Sigmoid colon (tissue), 7 donors: ENCODE results near the gene BMPER. TPM values are rescaled to one million over a fixed set of nuclear protein-coding genes. Genes with fewer than 3 reads are reported as not detected.
A peak's percentile ranks its signal among the peaks of the same experiment; 100 is the strongest.

Experiments
- DNase-seq: peaks from one replicate; pipeline ENCODE4 v3.0.0-alpha.2; 2019
- H3K27ac ChIP-seq, 4 donors: fragments of 200-600 bp; sonication (generic); one replicate each; pipeline ENCODE4 v1.5.1; 2016 to 2019; ENCODE audit warnings: mild to moderate bottlenecking in 1 of 4
- H3K27me3 ChIP-seq, 3 donors: fragments of 200-600 bp; sonication (generic); one replicate each; pipeline ENCODE4 v1.5.1; 2019; ENCODE audit warnings: mild to moderate bottlenecking in 1 of 3
- H3K36me3 ChIP-seq, 4 donors: fragments of 200-600 bp; sonication (generic); one replicate each; pipeline ENCODE4 v1.5.1; 2016 to 2019
- H3K4me1 ChIP-seq, 4 donors: fragments of 200-600 bp; sonication (generic); one replicate each; pipeline ENCODE4 v1.5.1; 2017 to 2019
- H3K4me3 ChIP-seq, 4 donors: fragments of 200-600 bp; sonication (generic); one replicate each; pipeline ENCODE4 v1.5.1; 2017 to 2019; ENCODE audit warnings: mild to moderate bottlenecking in 2 of 4, moderate library complexity in 1 of 4
- H3K9me3 ChIP-seq, 4 donors: fragments of 200-600 bp in 3 of 4; sonication (generic) in 3 of 4; one replicate each; pipeline versions ENCODE4 v1.5.1 to v1.6.1; 2013 to 2019
- CTCF ChIP-seq, 4 experiments: fragments of 450-650 bp in 3 of 4; fragments of 200-600 bp in 1 of 4; IDR thresholded peaks; one replicate each; pipeline ENCODE4 v1.5.1; 2016 to 2019; ENCODE audit warnings: antibody characterized with exemption in 4 of 4, mild to moderate bottlenecking in 3 of 4, moderate library complexity in 2 of 4
- EP300 ChIP-seq, 4 donors: sonication (generic); formaldehyde crosslinking; IDR thresholded peaks; one replicate each; pipeline ENCODE4 v1.6.1; 2017; ENCODE audit warnings: antibody characterized with exemption in 4 of 4
- POLR2A ChIP-seq, 2 donors: fragments of 450-650 bp; IDR thresholded peaks; one replicate each; pipeline ENCODE4 v1.6.1; 2016; ENCODE audit warnings: antibody characterized with exemption in 2 of 2, mild to moderate bottlenecking in 2 of 2, moderate library complexity in 2 of 2
- POLR2AphosphoS5 ChIP-seq, 4 donors: sonication (generic); formaldehyde crosslinking; IDR thresholded peaks; one replicate each; pipeline ENCODE4 v1.6.1; 2017; ENCODE audit warnings: antibody characterized with exemption in 4 of 4
- WGBS, 2 donors: extraction: QIAGEN DNeasy Blood & Tissue Kit; methylation state at CpG; one replicate each; pipeline ENCODE4 v1.1.7; 2013; 5-methylcytosine and 5-hydroxymethylcytosine counted together
- intact Hi-C: fragments of 100-400 bp; cut with DNase I; formaldehyde crosslinking; loops from one replicate; pipeline ENCODE4 v1.15.1; 2023
- polyA plus RNA-seq, 3 donors: library from polyadenylated mRNA; stranded (reverse); fragments of 200-250 nt; gene quantifications; one replicate each; pipeline ENCODE4 v1.2.3, GENCODE V29; 2013
- total RNA-seq, 4 donors: library from RNA; depleted of rRNA; stranded (reverse); fragments of >200 nt; gene quantifications; one replicate each; pipeline ENCODE4 v1.1.0, GENCODE V29; 2016
- donor health status: healthy with polysubstance abuse.
- donor health status: Bipolar disorder and iron deficiency.
- donor health status: healthy.

The BMPER gene
- total and polyA plus RNA-seq, 7 donors: 0.51 to 3.1 (median 1.6) TPM; not detected in 1

DNA sequence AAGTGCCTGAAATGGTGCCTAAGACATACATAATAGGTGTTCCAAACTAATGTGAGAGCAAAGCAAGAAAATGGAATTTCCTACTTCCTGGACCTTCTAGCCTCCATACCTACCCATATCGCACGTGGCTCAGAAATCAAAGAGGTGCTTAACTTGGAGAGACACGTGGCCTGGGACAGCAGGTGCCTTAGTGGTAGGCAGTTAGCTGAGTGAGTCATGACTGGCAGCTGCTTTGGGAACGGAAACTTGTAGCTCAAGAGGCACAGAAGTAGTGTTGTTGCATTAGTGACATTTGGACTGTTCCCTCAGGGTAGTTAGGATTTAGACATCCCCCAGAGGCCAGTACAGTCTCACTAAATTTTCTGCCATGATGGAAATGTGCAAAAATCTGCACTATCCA lies 12.0 kb upstream of the BMPER start:
- TF ChIP-seq POLR2AphosphoS5 (IDR thresholded peaks at IDR 0.05) (no peak), EP300 (IDR thresholded peaks at IDR 0.05) (no peak), POLR2A (IDR thresholded peaks at IDR 0.05) (no peak), CTCF (IDR thresholded peaks at IDR 0.05) (no peak)
- Histone ChIP-seq H3K4me1 (peaks cover 0 to 8% (median 4%) of the 10 kb centered on the region in 4 donors), H3K27ac (no peak overlapping the region), H3K27me3 (no peaks in the 10 kb centered on the region), H3K36me3 (no peaks in the 10 kb centered on the region), H3K9me3 (no peaks in the 10 kb centered on the region), H3K4me3 (no peak overlapping the region)
- no peak for DNase-seq
- intact Hi-C loops: loop anchor here (10.0 kb wide), 1 partner anchor 439 kb away; no protein-coding TSS in a partner anchor
- 64 to 68% methylated on average over 4 of the region's 4 CpGs for WGBS, 2 donors

- TF ChIP-seq POLR2AphosphoS5 (IDR thresholded peaks at IDR 0.05): no peak
- TF ChIP-seq CTCF (IDR thresholded peaks at IDR 0.05): peak; percentile 62 to 93 (median 84)
- no peak for TF ChIP-seq EP300 (IDR thresholded peaks at IDR 0.05)
- no peak for TF ChIP-seq POLR2A (IDR thresholded peaks at IDR 0.05)
- no peaks in the 10 kb centered on the region for H3K27me3 ChIP-seq
- DNase-seq: peak; percentile 90
- no peaks in the 10 kb centered on the region for H3K9me3 ChIP-seq
- no peak overlapping the region for H3K27ac ChIP-seq
- no peaks in the 10 kb centered on the region for H3K36me3 ChIP-seq
- WGBS, 2 donors: 23% methylated on average over 17 of the region's 17 CpGs
- intact Hi-C loops: loop anchor here (1.0 to 10.0 kb wide), 3 partner anchors 138 to 648 kb away; no protein-coding TSS in a partner anchor
- H3K4me1 ChIP-seq: peaks cover 0 to 8% (median 4%) of the 10 kb centered on the region in 4 donors
- H3K4me3 ChIP-seq: no peak overlapping the region
These were observed 10.1 kb upstream of the BMPER start for GRCh38 chr7:33895025-33895804.

GRCh38 chr7:33900501-33900900 lies 4.8 kb upstream of the BMPER start:
- no peaks in the 10 kb centered on the region for H3K36me3 ChIP-seq
- DNase-seq: no peak
- no peak overlapping the region for H3K4me3 ChIP-seq
- intact Hi-C loops: no loop called here
- no peaks in the 10 kb centered on the region for H3K9me3 ChIP-seq
- H3K27me3 ChIP-seq: peaks cover 0 to 1% (median 0%) of the 10 kb centered on the region in 3 donors
- no peak overlapping the region for H3K27ac ChIP-seq
- H3K4me1 ChIP-seq: peaks cover 0 to 17% (median 10%) of the 10 kb centered on the region in 4 donors
- TF ChIP-seq CTCF (IDR thresholded peaks at IDR 0.05) (no peak), POLR2A (IDR thresholded peaks at IDR 0.05) (no peak), EP300 (IDR thresholded peaks at IDR 0.05) (no peak), POLR2AphosphoS5 (IDR thresholded peaks at IDR 0.05) (no peak)

GRCh38 chr7:33901199-33901598 lies 4.1 kb upstream of the BMPER start:
- Histone ChIP-seq H3K4me1 (peaks cover 0 to 20% (median 13%) of the 10 kb centered on the region in 4 donors), H3K4me3 (no peak overlapping the region), H3K36me3 (no peaks in the 10 kb centered on the region), H3K9me3 (no peaks in the 10 kb centered on the region), H3K27me3 (peaks cover 0 to 4% (median 0%) of the 10 kb centered on the region in 3 donors), H3K27ac (no peak overlapping the region)
- TF ChIP-seq EP300 (IDR thresholded peaks at IDR 0.05) (no peak), POLR2AphosphoS5 (IDR thresholded peaks at IDR 0.05) (no peak), POLR2A (IDR thresholded peaks at IDR 0.05) (no peak), CTCF (IDR thresholded peaks at IDR 0.05) (no peak)
- 91 to 94% methylated on average over 4 of the region's 4 CpGs for WGBS, 2 donors
- intact Hi-C loops: no loop called here
- no peak for DNase-seq
